HG02642 (cell line): ENCODE data around the gene SOX4.

ENCODE experiments used
- ATAC-seq: cut with Tn5 transposase; IDR thresholded peaks from one replicate; pipeline ENCODE4 v1.9.1; 2021; ENCODE audit warnings: mild to moderate bottlenecking; ENCODE audit not compliant: unreplicated experiment, poor library complexity

Gene SOX4

GRCh38 chr6:21611485-21611884, 17.9 kb downstream of the SOX4 start:
- ATAC-seq, result no peak

GRCh38 chr6:21612067-21612745, 18.7 kb downstream of the SOX4 start:
- no peak for ATAC-seq

- ATAC-seq, result no peak
Observed at GRCh38 chr6:21613809-21614208, 20.3 kb downstream of the SOX4 start.

- ATAC-seq, result no peak
Observed at GRCh38 chr6:21614226-21614625, 20.7 kb downstream of the SOX4 start.

- ATAC-seq, result no peak
Observed at GRCh38 chr6:21615504-21615903, 22.0 kb downstream of the SOX4 start.

GRCh38 chr6:21616005-21616404, 22.5 kb downstream of the SOX4 start:
- no peak for ATAC-seq

- no peak for ATAC-seq
Observed at GRCh38 chr6:21625642-21626041, 32.1 kb downstream of the SOX4 start.

GRCh38 chr6:21626756-21627155, 33.2 kb downstream of the SOX4 start:
- no peak for ATAC-seq

- no peak for ATAC-seq
Observed at GRCh38 chr6:21628160-21628559, 34.6 kb downstream of the SOX4 start.

- no peak for ATAC-seq
Observed at GRCh38 chr6:21633511-21634109, 40.1 kb downstream of the SOX4 start.

GRCh38 chr6:21634582-21634981, 41.0 kb downstream of the SOX4 start:
- no peak for ATAC-seq

GRCh38 chr6:21636876-21637275, 43.3 kb downstream of the SOX4 start:
- no peak for ATAC-seq

GRCh38 chr6:21639316-21639715, 45.8 kb downstream of the SOX4 start:
- no peak for ATAC-seq
